Endothelial cell of umbilical vein (primary cell): Measurements from ENCODE around the gene ICE1. TPM values are rescaled to one million over a fixed set of nuclear protein-coding genes. Genes with fewer than 3 reads are reported as not detected.

Source experiments
- BruUV-seq: library from RNA; stranded (reverse); fragments of 400-500 nt; replicated peaks from 2 replicates; lab custom pipeline; 2021; lab: Mats Ljungman, UMichigan
- CTCF ChIA-PET: fragments of 300-600, 350-600 bp; sonication (Branson Sonifier 250); formaldehyde crosslinking; loops from one replicate; lab custom pipeline; 2021; ENCODE audit warnings: antibody characterized with exemption, inconsistent platforms; lab: Charles Lee
- POLR2A ChIA-PET: fragments of 300-600, 350-600 bp; sonication (Branson Sonifier 250); formaldehyde crosslinking; loops from one replicate; lab custom pipeline; 2021; ENCODE audit warnings: antibody characterized with exemption, inconsistent platforms; lab: Charles Lee
- DNase-seq: peaks from one replicate; pipeline ENCODE4 v3.0.0-alpha.2; 2011; ENCODE audit warnings: low read depth, low spot score
- FAIRE-seq: peaks from 2 replicates; lab custom pipeline; 2011; peaks lifted over from hg19 to GRCh38; lab: Jason Lieb, UNC
- H2AFZ ChIP-seq: 2 replicates; pipeline ENCODE4 v1.6.0; 2012; ENCODE audit warnings: low read depth, low read length, control low read depth, inconsistent platforms
- H3K27ac ChIP-seq: 2 replicates; pipeline ENCODE4 v1.5.1; 2011; ENCODE audit warnings: low read depth, mild to moderate bottlenecking, control low read depth, low read length, moderate library complexity; ENCODE audit not compliant: insufficient read depth
- H3K27me3 ChIP-seq, 2 experiments: 2 replicates each; pipeline versions ENCODE4 v1.6.0 to v1.6.1; 2011; ENCODE audit warnings: low read length in 2 of 2, mixed read lengths in 1 of 2; ENCODE audit not compliant: control insufficient read depth in 2 of 2, insufficient read depth in 2 of 2
- H3K36me3 ChIP-seq, 2 experiments: 2 replicates in 1 of 2; 3 replicates in 1 of 2; pipeline ENCODE4 v1.5.1; 2011; ENCODE audit warnings: low read length in 2 of 2, mild to moderate bottlenecking in 1 of 2, moderate library complexity in 1 of 2; ENCODE audit not compliant: control insufficient read depth in 2 of 2, insufficient read depth in 2 of 2; ENCODE audit errors: extremely low read depth in 1 of 2
- H3K4me1 ChIP-seq: 3 replicates; pipeline ENCODE4 v1.5.1; 2011; ENCODE audit warnings: mild to moderate bottlenecking, low read length; ENCODE audit not compliant: control insufficient read depth, insufficient read depth; ENCODE audit errors: extremely low read depth
- H3K4me2 ChIP-seq: 2 replicates; pipeline ENCODE4 v1.6.1; 2011; ENCODE audit warnings: low read length, control low read depth, mixed read lengths; ENCODE audit not compliant: insufficient read depth
- H3K4me3 ChIP-seq, 3 experiments: fragments of 200-600 bp in 1 of 3; sonication (generic), shearing (Covaris generic) in 1 of 3; replicated peaks in 1 of 3; 2 replicates each; pipeline ENCODE4 v1.5.1; 2011 to 2016; ENCODE audit warnings: control low read depth in 3 of 3, low read length in 3 of 3, mild to moderate bottlenecking in 2 of 3, inconsistent platforms in 1 of 3, low read depth in 1 of 3, moderate library complexity in 1 of 3; ENCODE audit not compliant: insufficient read depth in 1 of 3
- H3K79me2 ChIP-seq: 2 replicates; pipeline ENCODE4 v1.6.0; 2012; ENCODE audit warnings: low read length, inconsistent platforms; ENCODE audit not compliant: control insufficient read depth, insufficient read depth
- H3K9ac ChIP-seq: replicated peaks from 2 replicates; pipeline ENCODE3; 2011; ENCODE audit warnings: low read length, control low read depth; ENCODE audit not compliant: insufficient read depth; ENCODE audit errors: extremely low read depth
- H3K9me1 ChIP-seq: replicated peaks from 3 replicates; pipeline ENCODE4 v1.6.0; 2011; ENCODE audit warnings: mild to moderate bottlenecking, low read length; ENCODE audit not compliant: control insufficient read depth, insufficient read depth; ENCODE audit errors: extremely low read depth
- H3K9me3 ChIP-seq: replicated peaks from 2 replicates; pipeline ENCODE4 v1.5.1; 2012; ENCODE audit warnings: low read length, inconsistent platforms; ENCODE audit not compliant: control insufficient read depth, insufficient read depth
- H4K20me1 ChIP-seq: replicated peaks from 2 replicates; pipeline ENCODE3; 2011; ENCODE audit warnings: mild to moderate bottlenecking, low read length; ENCODE audit not compliant: control insufficient read depth, insufficient read depth; ENCODE audit errors: extremely low read depth
- CTCF ChIP-seq, 2 donors: IDR thresholded peaks; 1 replicate in 1 of 2; 2 replicates in 1 of 2; pipeline ENCODE4 v1.5.1; 2011; ENCODE audit warnings: low read length in 2 of 2, mild to moderate bottlenecking in 2 of 2, moderate library complexity in 2 of 2, control low read depth in 1 of 2, inconsistent platforms in 1 of 2, low read depth in 1 of 2; ENCODE audit not compliant: insufficient read depth in 1 of 2; ENCODE audit errors: extremely low read depth in 1 of 2
- EZH2 ChIP-seq: IDR thresholded peaks from 2 replicates; pipeline ENCODE4 v1.6.1; 2012; ENCODE audit warnings: borderline replicate concordance, low read depth, mild to moderate bottlenecking, moderate library complexity, low read length, inconsistent platforms; ENCODE audit not compliant: severe bottlenecking
- FOS ChIP-seq: IDR thresholded peaks from 2 replicates; pipeline ENCODE4 v1.6.1; 2011; ENCODE audit warnings: mild to moderate bottlenecking, low read length, moderate library complexity, borderline replicate concordance; ENCODE audit not compliant: insufficient read depth
- GATA2 ChIP-seq: IDR thresholded peaks from 2 replicates; pipeline ENCODE4 v1.7.0; 2011; ENCODE audit warnings: low read depth, mild to moderate bottlenecking, moderate library complexity, mixed read lengths, low read length; ENCODE audit not compliant: insufficient read length, insufficient read depth
- JUN ChIP-seq: IDR thresholded peaks from 2 replicates; pipeline ENCODE4 v1.6.1; 2011; ENCODE audit warnings: borderline replicate concordance, low read depth; ENCODE audit not compliant: insufficient read length, insufficient read depth
- MAX ChIP-seq: IDR thresholded peaks from 2 replicates; pipeline ENCODE4 v1.6.1; 2011; ENCODE audit not compliant: insufficient read depth, insufficient read length
- MYC ChIP-seq: IDR thresholded peaks from one replicate; pipeline ENCODE4 v1.6.1; 2011; ENCODE audit warnings: mild to moderate bottlenecking, low read depth, low read length
- POLR2A ChIP-seq: IDR thresholded peaks from 2 replicates; pipeline ENCODE4 v1.6.1; 2012; ENCODE audit warnings: low read depth, mild to moderate bottlenecking, control low read depth, low read length
- POLR2AphosphoS5 ChIP-seq: IDR thresholded peaks from 2 replicates; pipeline ENCODE4 v1.6.1; 2012; ENCODE audit warnings: low read depth, mild to moderate bottlenecking, control low read depth, low read length, moderate library complexity; ENCODE audit not compliant: insufficient read depth
- dilution Hi-C: fragments of 300-500 bp; cut with MboI; formaldehyde crosslinking; loops from one replicate; pipeline ENCODE4 v1.15.0; 2019; ENCODE audit warnings: low sequenced_read_pairs; ENCODE audit not compliant: extremely low pct_ligation_motif_present
- intact Hi-C: fragments of 100-400 bp; cut with micrococcal nuclease; formaldehyde crosslinking; loops from one replicate; pipeline ENCODE4 v1.10.0; 2022
- polyA plus RNA-seq, 4 experiments: library from polyadenylated mRNA; depleted of rRNA in 3 of 4; stranded (reverse) in 3 of 4; unstranded in 1 of 4; fragments of >200 nt; gene quantifications; 2 replicates each; pipeline versions ENCODE4 v1.2.1 to v1.2.3, GENCODE V29; 2011 to 2012; ENCODE audit warnings: missing spikeins in 1 of 4
- total RNA-seq: library from RNA; stranded (reverse); gene quantifications from 2 replicates; pipeline ENCODE4 v1.2.3, GENCODE V29; 2021

ICE1 gene
- total and polyA plus RNA-seq, 2 donors (not counting 3 experiments of a cell fraction or from before 2014, with no cell fraction given), result 8.8 to 29.1 TPM

- Histone ChIP-seq H3K4me2 (no peak overlapping the region), H2AFZ (no peak overlapping the region), H3K36me3 (no peaks in the 10 kb centered on the region), H3K79me2 (no peaks in the 10 kb centered on the region), H3K27me3 (no peaks in the 10 kb centered on the region), H3K27ac (no peak overlapping the region), H3K9me3 (no peaks in the 10 kb centered on the region), H3K4me3 (no peak overlapping the region), H3K4me1 (no peaks in the 10 kb centered on the region), H3K9me1 (no peaks in the 10 kb centered on the region), H4K20me1 (no peaks in the 10 kb centered on the region), H3K9ac (no peak overlapping the region)
- ChIA-PET POLR2A (no interaction called here), CTCF (no interaction called here)
- FAIRE-seq, result no peak
- no peak for TF ChIP-seq POLR2A
- TF ChIP-seq CTCF (IDR thresholded peaks at IDR 0.05; ENCODE audit: extremely low read depth in 1 of 2, insufficient read depth in 1 of 2, low read depth in 1 of 2, low read length in 2 of 2), result no peak
- TF ChIP-seq MAX, result no peak
- TF ChIP-seq MYC, result no peak
- TF ChIP-seq POLR2AphosphoS5, result no peak
- TF ChIP-seq GATA2, result no peak
- TF ChIP-seq FOS, result no peak
- TF ChIP-seq EZH2, result no peak
- TF ChIP-seq JUN, result no peak
- intact Hi-C loops, result no loop called here
- no peak for DNase-seq
- dilution Hi-C loops, result no loop called here
- no TSS peak for BruUV-seq
These were observed 85.9 kb downstream of the ICE1 start for GRCh38 chr5:5508391-5508790.
